ENCODE results near the gene SMURF2. TPM values are rescaled to one million over a fixed set of nuclear protein-coding genes. Genes with fewer than 3 reads are reported as not detected.

Gene SMURF2
- total RNA-seq, 1 experiment from 2014 or later = 35.3 TPM

- peaks cover 33% of the 10 kb centered on the region for H3K79me2 ChIP-seq (ENCODE audit: insufficient read depth, low read length)
- no peak within 1 kb of the TSS for H3K23ac ChIP-seq (ENCODE audit: insufficient read length, low read depth, low read length)
- DNase-seq = peak; percentile 99
- H4K91ac ChIP-seq (ENCODE audit: insufficient read length, low read depth, low read length) = peak within 1 kb of the TSS; percentile 83
- H3K18ac ChIP-seq (ENCODE audit: insufficient read length, low read depth, low read length) = peak within 1 kb of the TSS; percentile 98
- Mint-ChIP-seq H3K9me3 (peaks cover 3 to 4% of the 10 kb centered on the region in 2 experiments; a peak in 3 of 5 replicates), H3K4me3 (peak within 1 kb of the TSS; percentile 98 to 100), H3K27me3 (ENCODE audit: low read depth) (peaks cover 10% of the 10 kb centered on the region; the same call in 1 of the 2 replicates), H3K4me1 (peaks cover 37 to 55% of the 10 kb centered on the region in 2 experiments), H3K36me3 (ENCODE audit: insufficient read depth in 1 of 3, low read depth in 3 of 3) (peaks cover 62 to 81% (median 73%) of the 10 kb centered on the region in 3 experiments), H3K27ac (peak within 1 kb of the TSS; percentile 100)
- no peaks in the 10 kb centered on the region for H4K20me1 ChIP-seq (ENCODE audit: control insufficient read depth, insufficient read depth, insufficient read length)
- H2BK120ac ChIP-seq (ENCODE audit: low read depth, low read length, poor library complexity, severe bottlenecking) = peak within 1 kb of the TSS; percentile 98
- H3K27ac ChIP-seq (ENCODE audit: insufficient read length, low read depth, low read length) = peak within 1 kb of the TSS; percentile 75
- WGBS (ENCODE audit: extremely low coverage, insufficient read length, low lambda C conversion rate) = no CpG with 5 or more reads among the region's 31 CpGs
- peak within 1 kb of the TSS; percentile 100 for H3K9ac ChIP-seq (ENCODE audit: extremely low read depth, insufficient read length, low read length)
- no peak within 1 kb of the TSS for H2BK15ac ChIP-seq (ENCODE audit: low read depth, low read length)
- H3T11ph ChIP-seq (ENCODE audit: low read length) = peak within 1 kb of the TSS; percentile 92
- TF ChIP-seq CTCF (conservative IDR thresholded peaks at IDR 0.05) = no peak
- H2BK20ac ChIP-seq (ENCODE audit: low read depth, low read length, poor library complexity, severe bottlenecking) = no peak within 1 kb of the TSS
- peak within 1 kb of the TSS; percentile 82 for H3K4me2 ChIP-seq (ENCODE audit: insufficient read depth, insufficient read length, low read length)
- H3K56ac ChIP-seq (ENCODE audit: insufficient read length, low read depth, low read length) = peak within 1 kb of the TSS; percentile 89
- no peaks in the 10 kb centered on the region for H3K4me1 ChIP-seq (ENCODE audit: insufficient read depth, low read length)
- no peak within 1 kb of the TSS for H4K8ac ChIP-seq (replicated peaks; ENCODE audit: insufficient read length, low read depth, low read length)
- peak within 1 kb of the TSS; percentile 64; the same call in 1 of the 2 replicates for H3K4ac ChIP-seq (ENCODE audit: low read depth, low read length)
- no peak within 1 kb of the TSS for H2BK12ac ChIP-seq (ENCODE audit: insufficient read length, low read depth, low read length)
- peak within 1 kb of the TSS; percentile 97 for H3K14ac ChIP-seq (ENCODE audit: insufficient read depth, low read length)
- H2AFZ ChIP-seq (ENCODE audit: low read length) = no peak within 1 kb of the TSS
- no peaks in the 10 kb centered on the region for H3K9me3 ChIP-seq (ENCODE audit: control insufficient read depth, low read depth, low read length)
- no peak within 1 kb of the TSS for H2AK5ac ChIP-seq (ENCODE audit: insufficient read length, low read length)
- peaks cover 9% of the 10 kb centered on the region for H3K79me1 ChIP-seq (ENCODE audit: insufficient read depth, low read depth, low read length, poor library complexity, severe bottlenecking)
- no peaks in the 10 kb centered on the region for H3K27me3 ChIP-seq (ENCODE audit: insufficient read depth, low read length)
- peak within 1 kb of the TSS; percentile 81 for H2BK5ac ChIP-seq (ENCODE audit: insufficient read length, low read length)
- peak within 1 kb of the TSS; percentile 96 for H4K5ac ChIP-seq (ENCODE audit: insufficient read length, low read depth, low read length)
- H3K23me2 ChIP-seq (ENCODE audit: insufficient read length, low read depth, low read length, poor library complexity, severe bottlenecking) = peaks cover 6% of the 10 kb centered on the region
Measured at GRCh38 chr17:64506201-64506575, 155.9 kb downstream of the SMURF2 start, which contains the start of gene DDX5. Gene DDX5 (minus strand): TSS chr17:64506289. CDS start chr17:64506119, 170 bp downstream.
